GM12878 (cell line): ENCODE results near the gene MCOLN1. TPM values are rescaled to one million over a fixed set of nuclear protein-coding genes. Genes with fewer than 3 reads are reported as not detected.

Experiments used
- ATAC-seq: fragments of 200-7000 bp; cut with Tn5 transposase; 3 replicates; pipeline ENCODE4 v1.9.1; 2020; ENCODE audit warnings: mild to moderate bottlenecking, moderate library complexity
- BruUV-seq: library from RNA; stranded (reverse); fragments of 400-500 nt; replicated peaks from 2 replicates; lab custom pipeline; 2021; lab: Mats Ljungman, UMichigan
- CTCF ChIA-PET: fragments of 300-600 bp; sonication (Branson Sonifier 250); formaldehyde crosslinking; extraction: SDS; loops from one replicate; lab custom pipeline; 2021; ENCODE audit warnings: inconsistent platforms; lab: Yijun Ruan, JAX
- POLR2A ChIA-PET: fragments of 350-600 bp; formaldehyde crosslinking; extraction: SDS; loops from one replicate; lab custom pipeline; 2021; ENCODE audit warnings: inconsistent platforms; lab: Charles Lee
- RAD21 ChIA-PET: fragments of 300-600 bp; sonication (Branson Sonifier 250); formaldehyde crosslinking; loops from one replicate; lab custom pipeline; 2023; ENCODE audit warnings: antibody characterized with exemption; ENCODE audit not compliant: unreplicated experiment; lab: Charles Lee
- SMC1A ChIA-PET: fragments of 300-600 bp; sonication (Branson Sonifier 250); formaldehyde crosslinking; loops from one replicate; lab custom pipeline; 2023; ENCODE audit not compliant: unreplicated experiment, uncharacterized antibody; lab: Charles Lee
- DNase-seq: peaks from one replicate; pipeline ENCODE4 v3.0.0-alpha.2; 2011; ENCODE audit warnings: low read depth, low spot score
- FAIRE-seq: peaks from 3 replicates; lab custom pipeline; 2011; peaks lifted over from hg19 to GRCh38; lab: Jason Lieb, UNC
- H2AFZ ChIP-seq: 2 replicates; pipeline ENCODE4 v1.6.0; 2011; ENCODE audit warnings: low read depth, low read length, control low read depth; ENCODE audit not compliant: control insufficient read depth
- H3K27ac ChIP-seq: 2 replicates; pipeline ENCODE4 v1.5.1; 2011; ENCODE audit warnings: control low read depth; ENCODE audit not compliant: control insufficient read depth, insufficient read depth
- H3K27me3 ChIP-seq, 2 experiments: replicated peaks in 1 of 2; 2 replicates each; pipeline versions ENCODE4 v1.6.0 to v1.6.1; 2011; ENCODE audit warnings: low read length in 1 of 2; ENCODE audit not compliant: control insufficient read depth in 2 of 2, insufficient read depth in 2 of 2
- H3K36me3 ChIP-seq, 2 experiments: 2 replicates each; pipeline ENCODE4 v1.5.1; 2011; ENCODE audit warnings: low read length in 1 of 2; ENCODE audit not compliant: control insufficient read depth in 2 of 2, insufficient read depth in 2 of 2
- H3K4me1 ChIP-seq: 2 replicates; pipeline ENCODE4 v1.6.1; 2011; ENCODE audit warnings: mild to moderate bottlenecking, low read length, moderate library complexity, mixed read lengths; ENCODE audit not compliant: control insufficient read depth, insufficient read depth
- H3K4me2 ChIP-seq: 2 replicates; pipeline ENCODE4 v1.6.0; 2011; ENCODE audit warnings: control low read depth; ENCODE audit not compliant: control insufficient read depth, insufficient read depth
- H3K4me3 ChIP-seq: fragments of 200-600 bp; sonication (generic); 2 replicates; pipeline ENCODE4 v1.5.1; 2016
- H3K79me2 ChIP-seq: 2 replicates; pipeline ENCODE4 v1.6.0; 2011; ENCODE audit warnings: low read length; ENCODE audit not compliant: control insufficient read depth, insufficient read depth
- H3K9ac ChIP-seq: 2 replicates; pipeline ENCODE4 v1.8.0; 2011; ENCODE audit warnings: low read length, control low read depth, mixed read lengths; ENCODE audit not compliant: control insufficient read depth, insufficient read depth
- H3K9me3 ChIP-seq: replicated peaks from 3 replicates; pipeline ENCODE4 v1.5.1; 2011; ENCODE audit warnings: mild to moderate bottlenecking, low read length; ENCODE audit not compliant: control insufficient read depth, insufficient read depth
- H4K20me1 ChIP-seq: 2 replicates; pipeline ENCODE4 v1.6.0; 2011; ENCODE audit not compliant: control insufficient read depth, insufficient read depth
- ASH2L ChIP-seq: fragments of 300-600, 200-600 bp; sonication (generic); IDR thresholded peaks from 2 replicates; pipeline ENCODE4 v1.6.1; 2017; ENCODE audit warnings: low read depth, mild to moderate bottlenecking, borderline replicate concordance
- BMI1 ChIP-seq: fragments of 450-650 bp; IDR thresholded peaks from 2 replicates; pipeline ENCODE4 v1.6.1; 2016; ENCODE audit warnings: mild to moderate bottlenecking, moderate library complexity, borderline replicate concordance
- KLF5 ChIP-seq: fragments of 450-650 bp; IDR thresholded peaks from 2 replicates; pipeline ENCODE4 v1.6.1; 2014; ENCODE audit warnings: mild to moderate bottlenecking; ENCODE audit not compliant: partially characterized antibody
- MTA2 ChIP-seq: fragments of 450-650 bp; IDR thresholded peaks from 2 replicates; pipeline ENCODE4 v1.6.1; 2016; ENCODE audit warnings: low read depth, mild to moderate bottlenecking, moderate library complexity
- NFYB ChIP-seq: IDR thresholded peaks from 2 replicates; pipeline ENCODE4 v1.6.1; 2011; ENCODE audit warnings: low read depth, mild to moderate bottlenecking, low read length, improper control_type of control experiment, moderate library complexity; ENCODE audit not compliant: insufficient read depth
- PML ChIP-seq: IDR thresholded peaks from 2 replicates; pipeline ENCODE4 v1.6.1; 2012; ENCODE audit warnings: low read length, inconsistent platforms
- RBBP5 ChIP-seq: fragments of 200-600 bp; sonication (generic); conservative IDR thresholded peaks from 2 replicates; pipeline ENCODE4 v1.6.1; 2016
- RELA ChIP-seq: fragments of 450-650 bp; IDR thresholded peaks from 2 replicates; pipeline ENCODE4 v1.8.0; 2014; ENCODE audit warnings: borderline replicate concordance; ENCODE audit not compliant: partially characterized antibody
- RELB ChIP-seq: fragments of 450-650 bp; IDR thresholded peaks from 2 replicates; pipeline ENCODE4 v1.6.1; 2017; ENCODE audit warnings: low read depth, mild to moderate bottlenecking, moderate library complexity
- SMAD1 ChIP-seq: fragments of 450-650 bp; IDR thresholded peaks from 2 replicates; pipeline ENCODE4 v1.6.1; 2018; ENCODE audit warnings: mild to moderate bottlenecking, low read depth; ENCODE audit not compliant: partially characterized antibody
- SRF ChIP-seq, 2 experiments: IDR thresholded peaks; 2 replicates each; pipeline ENCODE4 v1.6.1; 2011; ENCODE audit warnings: low read depth in 2 of 2, low read length in 2 of 2, mild to moderate bottlenecking in 1 of 2, moderate library complexity in 1 of 2
- STAT1 ChIP-seq: fragments of 450-650 bp; conservative IDR thresholded peaks from 2 replicates; pipeline ENCODE4 v1.6.1; 2014; ENCODE audit warnings: antibody characterized with exemption, mild to moderate bottlenecking
- USF2 ChIP-seq: IDR thresholded peaks from 2 replicates; pipeline ENCODE4 v1.6.1; 2011; ENCODE audit warnings: low read depth, low read length, improper control_type of control experiment, borderline replicate concordance
- ZBED1 ChIP-seq: IDR thresholded peaks from 2 replicates; pipeline ENCODE4 v1.6.1; 2016; ENCODE audit warnings: borderline replicate concordance
- WGBS: methylation state at CpG from one replicate; pipeline ENCODE4 v1.1.6; 2016; ENCODE audit warnings: low lambda C conversion rate; ENCODE audit not compliant: insufficient replicate concordance, insufficient coverage; ENCODE audit errors: missing lambda C conversion rate; 5-methylcytosine and 5-hydroxymethylcytosine counted together
- in situ Hi-C: fragments of 300-500 bp; cut with MboI; formaldehyde crosslinking; loops from 9 replicates; pipeline ENCODE4 v1.14.3; 2018; ENCODE audit warnings: mixed read lengths
- intact Hi-C: fragments of 100-400 bp; cut with micrococcal nuclease; formaldehyde crosslinking; loops from one replicate; pipeline ENCODE4 v1.14.2; 2022; ENCODE audit not compliant: unreplicated experiment
- polyA plus RNA-seq, 11 experiments: library from polyadenylated mRNA; depleted of rRNA in 4 of 11; unstranded in 6 of 11; stranded (reverse) in 5 of 11; fragments of >200 nt; fragmentation: Nextera tagmentation in 4 of 11; fragmentation: Illumina TruSeq in 1 of 11; extraction: Ambion mirVana in 4 of 11; extraction: Trizol in 1 of 11; gene quantifications; 1 replicate in 1 of 11; 2 replicates in 10 of 11; pipeline versions ENCODE4 v1.2.1 to v1.2.3, GENCODE V29; 2011 to 2016; ENCODE audit warnings: inconsistent platforms in 2 of 11, missing spikeins in 2 of 11, low read depth in 1 of 11
- total RNA-seq, 4 experiments: library from RNA; depleted of rRNA in 3 of 4; stranded (reverse); fragments of >200 nt in 3 of 4; fragmentation: Illumina TruSeq in 1 of 4; extraction: Trizol in 1 of 4; gene quantifications; 2 replicates each; pipeline versions ENCODE4 v1.2.1 to v1.2.3, GENCODE V29; 2013 to 2021
- TF ChIP-seq, protein P1 (sequence below): fragments of 450-650 bp; IDR thresholded peaks from 2 replicates; pipeline ENCODE4 v1.6.1; 2016; ENCODE audit warnings: mild to moderate bottlenecking
- TF ChIP-seq, protein P2 (sequence below): IDR thresholded peaks from 2 replicates; pipeline ENCODE4 v1.6.1; 2012; ENCODE audit warnings: low read depth, low read length, improper control_type of control experiment

The MCOLN1 gene
- total and polyA plus RNA-seq, 10 of the 15 experiments (the other 5 are each of a cell fraction or from before 2014, with no cell fraction given), result 0.42 to 15.6 (median 4.9) TPM

DNA sequence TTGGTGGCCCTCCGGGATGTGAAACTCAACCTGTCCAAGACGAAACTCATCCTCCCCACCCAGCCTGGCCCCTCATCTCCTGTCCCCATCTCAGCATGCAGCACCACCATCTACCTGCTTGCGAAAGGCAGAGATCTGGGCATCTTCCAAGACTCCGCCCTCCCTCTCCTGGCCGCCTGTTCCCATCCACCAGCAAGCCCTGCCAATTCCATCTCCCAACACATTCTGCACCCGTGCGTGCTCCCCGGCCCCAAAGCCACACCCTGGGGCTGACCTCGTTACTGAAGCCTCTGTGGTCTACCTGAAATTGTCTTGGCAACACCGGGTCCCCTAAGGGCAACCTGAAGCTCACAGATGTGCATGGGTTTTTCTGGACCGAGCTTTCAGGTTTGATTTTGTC, 60.0 kb downstream of the MCOLN1 start:
- Histone ChIP-seq H3K27me3 (no peaks in the 10 kb centered on the region), H3K79me2 (no peaks in the 10 kb centered on the region), H3K9me3 (no peaks in the 10 kb centered on the region), H2AFZ (no peak overlapping the region), H3K27ac (no peak overlapping the region), H4K20me1 (no peaks in the 10 kb centered on the region), H3K4me1 (no peaks in the 10 kb centered on the region), H3K36me3 (no peaks in the 10 kb centered on the region), H3K4me3 (no peak overlapping the region), H3K9ac (no peak overlapping the region), H3K4me2 (no peak overlapping the region)
- no peak for TF ChIP-seq USF2
- no peak for TF ChIP-seq SMAD1
- no peak for TF ChIP-seq RELA
- TF ChIP-seq ZBED1, result no peak
- no peak for TF ChIP-seq STAT1
- TF ChIP-seq KLF5, result no peak
- no peak for TF ChIP-seq RELB
- TF ChIP-seq, protein P1, sequence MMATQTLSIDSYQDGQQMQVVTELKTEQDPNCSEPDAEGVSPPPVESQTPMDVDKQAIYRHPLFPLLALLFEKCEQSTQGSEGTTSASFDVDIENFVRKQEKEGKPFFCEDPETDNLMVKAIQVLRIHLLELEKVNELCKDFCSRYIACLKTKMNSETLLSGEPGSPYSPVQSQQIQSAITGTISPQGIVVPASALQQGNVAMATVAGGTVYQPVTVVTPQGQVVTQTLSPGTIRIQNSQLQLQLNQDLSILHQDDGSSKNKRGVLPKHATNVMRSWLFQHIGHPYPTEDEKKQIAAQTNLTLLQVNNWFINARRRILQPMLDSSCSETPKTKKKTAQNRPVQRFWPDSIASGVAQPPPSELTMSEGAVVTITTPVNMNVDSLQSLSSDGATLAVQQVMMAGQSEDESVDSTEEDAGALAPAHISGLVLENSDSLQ, result no peak
- TF ChIP-seq RBBP5, result no peak
- TF ChIP-seq MTA2, result no peak
- TF ChIP-seq BMI1, result no peak
- TF ChIP-seq PML, result no peak
- no peak for TF ChIP-seq NFYB
- no peak for TF ChIP-seq SRF (IDR thresholded peaks at IDR 0.05; ENCODE audit: low read depth in 2 of 2, low read length in 2 of 2)
- no peak for TF ChIP-seq ASH2L
- TF ChIP-seq, protein P2, sequence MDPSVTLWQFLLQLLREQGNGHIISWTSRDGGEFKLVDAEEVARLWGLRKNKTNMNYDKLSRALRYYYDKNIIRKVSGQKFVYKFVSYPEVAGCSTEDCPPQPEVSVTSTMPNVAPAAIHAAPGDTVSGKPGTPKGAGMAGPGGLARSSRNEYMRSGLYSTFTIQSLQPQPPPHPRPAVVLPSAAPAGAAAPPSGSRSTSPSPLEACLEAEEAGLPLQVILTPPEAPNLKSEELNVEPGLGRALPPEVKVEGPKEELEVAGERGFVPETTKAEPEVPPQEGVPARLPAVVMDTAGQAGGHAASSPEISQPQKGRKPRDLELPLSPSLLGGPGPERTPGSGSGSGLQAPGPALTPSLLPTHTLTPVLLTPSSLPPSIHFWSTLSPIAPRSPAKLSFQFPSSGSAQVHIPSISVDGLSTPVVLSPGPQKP, result no peak
- ATAC-seq, result no peak
- ChIA-PET SMC1A (interaction anchor here (0.6 to 1.0 kb wide), 2 partner anchors 14 to 186 kb away, joined by 3 read pairs; no protein-coding TSS in a partner anchor), POLR2A (interaction anchor here (0.6 kb wide), 1 partner anchor 1266 kb away, joined by 3 read pairs; no protein-coding TSS in a partner anchor), RAD21 (interaction anchor here (0.6 to 1.4 kb wide), 2 partner anchors 23 to 190 kb away, joined by 3 to 5 read pairs; no protein-coding TSS in a partner anchor), CTCF (interaction anchor here (2.3 kb wide), 1 partner anchor 14 kb away, joined by 5 read pairs; no protein-coding TSS in a partner anchor)
- no TSS peak for BruUV-seq
- in situ Hi-C loops, result no loop called here
- intact Hi-C loops, result no loop called here
- 27% methylated on average over 11 of the region's 11 CpGs for WGBS
- no peak for FAIRE-seq
- DNase-seq, result no peak
